NCI-H1048 (cell line): ENCODE results near the gene NDUFS4.
"Not testable (repeated sequence)": the region's sequence is repeated elsewhere in the genome, so short reads cannot be mapped to it uniquely, and the experiment has no call there.

Experiments used
- DNase-seq: peaks from one replicate; lab custom pipeline; 2025; lab: John Stamatoyannopoulos, UW

The NDUFS4 gene

DNA sequence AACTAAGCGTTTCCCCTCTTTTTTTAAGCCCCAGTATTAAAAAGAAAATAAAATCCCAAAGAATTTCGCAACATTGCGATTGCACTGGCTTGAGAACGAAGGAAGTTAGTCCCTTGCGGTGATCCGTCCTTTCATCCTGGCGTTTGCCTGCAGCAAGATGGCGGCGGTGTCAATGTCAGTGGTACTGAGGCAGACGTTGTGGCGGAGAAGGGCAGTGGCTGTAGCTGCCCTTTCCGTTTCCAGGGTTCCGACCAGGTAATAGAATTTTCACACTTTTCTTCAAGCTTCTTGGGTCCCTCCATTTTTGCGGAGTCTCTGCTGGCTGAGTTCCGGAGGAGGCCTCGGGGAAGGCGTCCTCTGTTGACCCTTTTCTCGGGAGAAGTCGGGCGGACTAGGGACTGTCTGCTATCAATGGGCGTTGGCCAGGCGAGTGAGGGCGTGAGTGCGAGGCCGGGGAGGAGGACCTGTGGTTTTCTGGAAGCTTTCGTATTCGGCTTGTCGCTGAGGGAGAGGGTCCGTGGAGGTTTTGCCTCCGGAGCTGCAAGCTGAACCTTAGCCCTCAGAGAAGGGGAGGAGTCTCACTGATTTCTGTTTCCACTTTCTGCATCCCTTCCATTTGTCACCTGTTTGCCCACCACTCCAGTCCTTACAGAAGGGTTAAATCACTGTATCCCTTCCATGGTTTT lies at the start of gene NDUFS4:
NDUFS4 (plus strand) TSS at position 134 of the 686 bp plus-strand sequence; CDS start at position 158, 24 bp downstream.
- peak; percentile 37 for DNase-seq

DNA sequence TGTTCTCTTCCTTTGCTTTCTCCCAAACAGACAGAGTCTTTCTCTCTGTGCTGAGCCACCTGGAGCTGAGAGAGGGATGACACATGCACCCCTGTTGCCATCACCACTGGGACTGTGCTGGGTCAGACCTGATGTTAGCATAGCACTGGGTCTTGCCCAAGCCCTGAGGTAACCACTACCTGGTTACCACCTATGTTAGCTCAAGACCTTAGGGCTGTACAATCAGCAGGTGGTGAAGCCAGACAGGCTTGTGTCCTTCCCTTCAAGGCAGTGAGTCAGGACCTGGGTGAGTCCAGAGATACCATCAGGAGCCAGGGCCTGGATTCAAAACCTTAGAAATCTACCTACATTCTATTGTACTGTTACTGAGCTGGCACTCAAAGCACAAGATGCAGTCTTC lies 47.9 kb upstream of the NDUFS4 start:
- DNase-seq = no peak

DNA sequence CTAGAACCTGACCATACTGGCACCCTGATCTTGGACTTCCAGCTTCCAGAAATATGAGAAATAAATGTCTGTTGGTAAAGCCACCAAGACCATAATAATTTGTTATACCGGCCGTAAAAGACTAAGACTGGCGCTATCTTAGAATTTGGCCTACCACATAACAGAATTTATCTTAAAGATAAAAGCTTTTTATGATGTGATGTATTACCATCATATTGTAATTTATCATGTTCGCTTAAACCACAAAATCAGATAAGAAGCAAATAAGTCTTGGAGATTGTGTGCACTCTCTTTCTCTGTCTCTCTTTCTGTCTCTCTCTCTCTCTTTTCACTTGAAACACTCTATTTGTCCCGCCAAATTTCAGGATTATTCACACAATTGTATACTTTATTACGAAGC lies 44.5 kb upstream of the NDUFS4 start:
- no peak for DNase-seq

DNA sequence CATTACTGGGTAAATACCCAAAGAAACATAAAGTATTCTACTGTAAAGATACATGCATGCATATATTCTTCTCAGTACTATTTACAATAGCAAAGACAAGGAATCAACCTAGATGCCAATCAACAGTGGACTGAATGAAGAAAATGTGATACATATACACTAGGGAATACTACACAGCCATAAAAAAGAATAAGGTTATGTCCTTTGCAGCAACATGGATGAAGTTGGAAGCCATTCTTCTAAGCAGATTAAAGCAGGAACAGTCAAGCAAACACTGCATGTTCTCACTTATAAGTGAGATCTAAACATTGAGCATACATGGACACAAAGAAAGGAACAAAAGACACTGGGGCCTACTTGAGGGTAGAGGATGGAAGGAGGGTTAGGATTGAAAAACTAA lies 39.6 kb upstream of the NDUFS4 start:
- no peak for DNase-seq

DNA sequence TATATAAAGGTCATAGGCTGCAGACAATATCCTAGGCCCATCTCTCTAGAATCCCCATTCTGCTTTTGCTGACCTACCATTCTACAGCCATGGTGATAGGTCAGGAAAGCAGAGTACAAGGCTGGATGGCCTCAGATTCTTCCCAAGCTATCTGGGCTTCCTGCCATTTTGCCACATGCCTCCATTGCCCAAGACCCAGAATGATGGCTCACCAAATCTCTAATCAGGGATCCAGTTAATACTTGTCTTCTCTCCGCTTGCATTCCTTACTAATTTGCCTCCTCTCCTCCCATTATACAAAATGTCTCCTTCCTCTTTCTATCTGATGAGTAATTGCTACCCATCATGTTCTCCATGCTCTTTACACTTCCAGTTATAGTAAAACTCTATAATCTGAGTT lies 22.7 kb upstream of the NDUFS4 start:
- DNase-seq = no peak

DNA sequence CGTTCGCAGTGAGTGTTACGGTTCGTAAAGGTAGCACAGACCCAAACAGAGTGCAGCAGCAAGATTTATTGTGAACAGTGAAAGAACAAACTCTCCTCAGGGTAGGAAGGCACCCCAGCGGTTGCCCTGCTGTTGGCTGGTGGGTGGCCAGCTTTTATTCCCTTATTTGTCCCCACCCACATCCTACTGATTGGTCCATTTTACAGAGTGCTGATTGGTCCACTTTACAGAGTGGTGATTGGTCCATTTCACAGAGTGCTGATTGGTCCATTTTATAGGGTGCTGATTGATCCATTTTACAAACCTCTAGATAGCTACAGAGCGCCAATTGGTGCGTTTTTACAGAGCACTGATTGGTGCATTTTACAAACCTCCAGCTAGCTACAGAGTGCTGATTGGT lies 19.7 kb upstream of the NDUFS4 start:
- DNase-seq = not testable (repeated sequence)

DNA sequence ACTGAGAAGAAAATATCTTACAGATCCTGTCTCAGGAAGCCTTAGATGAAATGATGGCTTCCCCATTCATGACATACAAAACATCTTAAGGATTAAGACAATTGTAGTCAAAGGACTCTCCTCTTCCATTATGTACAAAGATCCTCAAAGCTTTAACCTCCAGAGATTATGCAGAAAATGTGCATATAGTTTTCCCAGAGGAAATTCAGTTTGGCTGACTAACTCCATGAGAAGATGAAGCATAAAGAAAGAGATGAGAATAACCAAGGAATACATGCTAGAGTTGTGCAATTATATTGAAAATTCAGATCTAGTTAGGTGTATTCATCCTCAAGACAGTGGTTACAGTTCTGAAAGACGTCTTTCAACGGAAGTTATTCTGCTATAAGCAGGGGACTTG lies 18.6 kb upstream of the NDUFS4 start:
- no peak for DNase-seq

DNA sequence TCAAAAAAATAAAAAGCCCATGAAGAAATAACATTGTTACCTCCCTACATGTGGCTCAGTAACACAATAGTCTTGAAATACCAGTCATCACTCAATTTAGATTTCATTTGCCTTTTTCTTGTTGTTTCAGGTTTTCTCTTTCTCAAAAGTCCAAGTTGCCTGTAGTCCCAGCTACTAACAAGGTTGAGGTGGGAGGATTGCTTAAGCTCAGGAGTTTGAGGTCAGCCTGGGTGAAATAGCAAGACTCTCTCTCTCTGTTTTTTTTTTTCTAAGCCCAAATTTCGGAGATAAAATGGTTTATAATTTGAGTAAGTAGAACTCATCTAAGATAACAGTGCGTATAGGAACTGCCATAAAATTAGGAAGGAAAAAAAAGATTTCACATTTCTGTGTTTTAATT lies 17.5 kb upstream of the NDUFS4 start:
- no peak for DNase-seq

DNA sequence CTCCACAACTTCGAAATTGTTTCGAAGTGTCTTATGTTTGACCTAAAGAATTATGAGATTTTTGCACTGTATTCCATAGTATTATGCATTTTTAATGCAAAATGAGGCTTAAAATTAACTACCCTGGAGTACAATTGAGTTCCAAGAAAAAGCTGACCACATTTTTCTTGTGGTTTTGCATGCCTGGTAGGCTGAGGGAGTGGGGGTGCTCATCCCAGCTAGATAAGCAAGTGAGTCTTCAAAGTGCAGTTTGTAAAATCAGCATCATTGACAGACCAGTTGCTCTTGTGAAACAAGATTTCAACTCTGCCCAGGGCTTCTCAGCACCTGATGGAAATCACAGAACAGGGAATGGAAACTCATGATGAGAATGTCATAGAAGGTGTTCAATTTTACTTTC lies 17.0 kb upstream of the NDUFS4 start:
- no peak for DNase-seq

DNA sequence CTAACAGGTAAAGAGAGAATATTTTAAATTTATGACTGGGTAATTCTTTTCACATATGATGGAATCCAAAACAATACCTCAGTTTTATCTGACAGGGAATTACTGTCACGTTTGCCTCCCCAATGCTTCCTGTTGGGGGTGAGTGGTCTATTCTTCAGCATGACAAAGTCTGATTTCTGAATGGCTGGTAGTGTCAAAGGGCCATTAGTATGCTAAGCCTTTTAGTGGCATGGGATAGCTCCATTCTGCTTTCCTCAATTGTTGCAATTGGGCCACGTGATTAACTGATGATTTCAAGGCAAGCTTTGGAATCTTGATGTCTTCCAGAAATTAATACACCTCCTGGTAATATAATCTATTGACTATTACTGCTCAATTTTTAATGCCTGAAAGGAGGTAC lies 14.7 kb upstream of the NDUFS4 start:
- DNase-seq = no peak

DNA sequence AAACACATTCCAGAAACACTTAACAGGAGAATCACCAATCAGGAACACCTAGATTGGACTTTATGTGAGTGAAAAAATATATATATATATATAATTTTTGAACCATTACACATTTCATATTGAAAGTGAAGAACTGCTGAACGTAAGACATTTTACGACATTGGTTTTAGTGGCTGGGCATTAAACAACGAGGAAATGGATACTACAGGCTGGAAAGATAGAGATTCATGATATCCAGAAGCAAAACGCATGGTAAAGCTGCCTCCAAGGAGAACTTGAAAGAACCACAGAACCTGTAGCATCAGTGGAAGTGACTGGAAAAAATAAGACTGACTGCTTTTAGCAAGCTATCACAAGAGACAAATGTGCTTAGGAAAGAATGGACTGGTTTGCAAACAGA lies 13.2 kb upstream of the NDUFS4 start:
- DNase-seq = no peak

DNA sequence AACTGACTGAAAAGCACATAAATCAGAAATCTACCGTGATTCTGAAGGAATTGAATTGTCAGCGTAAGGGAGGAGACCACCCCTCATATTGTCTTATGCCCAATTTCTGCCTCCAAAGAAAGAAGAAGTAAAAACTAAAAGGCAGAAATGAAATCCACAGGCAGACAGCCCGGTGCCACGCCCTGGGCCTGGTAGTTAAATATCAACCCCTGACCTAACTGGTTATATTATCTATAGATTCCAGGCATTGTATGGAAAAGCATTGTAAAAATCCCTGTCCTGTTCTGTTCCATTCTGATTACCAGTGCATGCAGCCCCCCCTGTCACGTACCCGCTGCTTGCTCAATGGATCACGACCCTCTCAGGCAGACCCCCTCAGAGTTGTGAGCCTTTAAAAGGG lies 11.9 kb upstream of the NDUFS4 start:
- not testable (repeated sequence) for DNase-seq

DNA sequence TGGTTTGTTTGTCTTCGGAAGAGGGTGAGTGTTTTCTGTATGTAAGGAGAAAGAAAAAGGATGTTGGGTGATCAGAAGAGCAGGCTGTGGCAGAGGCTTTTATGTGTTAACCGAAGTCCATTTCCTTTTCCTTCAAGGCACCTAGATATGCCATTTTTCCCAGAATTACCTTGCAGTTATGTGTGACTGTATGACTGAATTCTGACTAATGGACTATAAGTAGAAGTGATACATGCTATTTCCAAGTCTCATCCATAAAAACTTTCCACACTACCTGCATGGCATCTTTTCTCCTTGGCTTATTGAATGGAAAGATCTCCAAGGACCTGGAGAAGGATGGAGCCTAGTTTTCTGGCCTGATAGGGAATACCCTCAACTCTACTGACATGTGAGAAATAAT lies 10.6 kb upstream of the NDUFS4 start:
- DNase-seq = no peak

DNA sequence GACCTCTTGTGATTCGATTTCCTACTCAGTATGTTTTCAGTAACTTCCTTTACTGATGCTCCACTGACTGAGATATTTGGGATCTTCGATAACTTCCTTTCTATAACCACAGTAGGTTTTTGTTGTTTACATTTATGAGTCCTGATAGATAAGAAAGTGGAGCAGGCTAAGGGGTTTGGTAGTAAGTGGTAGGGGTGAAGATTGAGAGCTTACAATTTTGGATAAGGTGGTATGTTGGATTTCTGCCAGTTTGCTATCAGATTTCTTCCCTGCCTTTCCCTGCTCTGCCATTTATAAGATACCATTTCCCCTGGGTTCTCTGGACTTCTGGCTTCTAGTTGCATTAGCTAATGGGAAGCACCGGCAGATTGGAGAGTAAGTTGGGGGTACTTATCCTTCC lies 7.9 kb upstream of the NDUFS4 start:
- no peak for DNase-seq

DNA sequence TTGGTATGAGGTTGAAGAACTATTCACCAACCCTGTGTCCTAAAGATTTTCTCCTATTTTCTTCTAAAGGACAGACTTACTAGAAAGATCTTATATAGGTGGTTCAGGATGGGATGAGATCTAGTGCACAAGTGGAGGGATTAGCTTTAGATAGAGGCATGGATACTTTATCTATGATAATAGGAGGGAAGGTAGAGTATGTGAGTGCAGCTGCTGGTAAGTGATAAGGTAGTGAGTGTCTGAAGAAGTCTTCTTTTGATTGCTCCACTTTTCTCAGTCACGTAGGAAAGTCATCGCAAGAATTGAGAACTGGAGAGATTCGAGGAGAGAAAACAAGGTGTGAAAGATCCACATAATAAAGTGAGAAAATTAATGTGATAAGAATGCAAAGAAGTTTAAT lies 6.0 kb upstream of the NDUFS4 start:
- DNase-seq = no peak

DNA sequence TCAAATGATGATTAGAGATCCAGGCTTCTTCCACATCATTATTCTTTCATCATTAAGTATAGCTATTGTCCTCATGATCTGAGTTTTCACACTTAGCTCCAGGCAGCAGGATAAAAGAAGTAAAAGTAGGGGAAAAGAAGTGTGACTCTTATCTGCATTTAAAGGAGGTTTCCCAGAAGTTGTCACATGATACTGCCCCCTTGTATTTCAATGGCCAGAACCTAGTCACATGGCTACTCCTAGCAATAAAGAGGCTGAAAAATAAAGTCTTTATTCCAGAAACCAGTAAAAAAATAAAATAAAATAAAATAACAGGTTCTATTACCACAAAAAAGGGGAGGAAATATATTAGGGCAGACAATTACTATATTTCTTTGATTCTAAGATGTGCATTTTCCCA lies 5.3 kb upstream of the NDUFS4 start:
- no peak for DNase-seq

DNA sequence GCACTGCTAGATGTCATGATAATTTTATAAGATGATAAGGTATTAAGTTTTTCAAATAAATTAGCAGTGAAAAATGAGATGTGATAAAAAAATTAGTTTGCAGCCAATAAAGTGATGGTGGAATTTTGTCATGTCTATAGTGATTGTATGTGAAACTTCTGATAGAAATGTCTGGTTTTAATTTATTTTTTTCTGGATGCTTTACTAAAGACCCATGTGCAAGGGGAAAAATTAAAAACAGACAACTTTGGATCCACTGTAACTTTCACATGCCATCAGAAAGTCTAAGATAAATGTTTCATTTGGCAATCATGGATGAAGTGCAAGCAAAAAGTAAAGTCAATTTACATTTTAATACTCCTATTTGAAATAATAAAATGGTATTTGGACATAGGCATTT lies 4.4 kb upstream of the NDUFS4 start:
- no peak for DNase-seq

DNA sequence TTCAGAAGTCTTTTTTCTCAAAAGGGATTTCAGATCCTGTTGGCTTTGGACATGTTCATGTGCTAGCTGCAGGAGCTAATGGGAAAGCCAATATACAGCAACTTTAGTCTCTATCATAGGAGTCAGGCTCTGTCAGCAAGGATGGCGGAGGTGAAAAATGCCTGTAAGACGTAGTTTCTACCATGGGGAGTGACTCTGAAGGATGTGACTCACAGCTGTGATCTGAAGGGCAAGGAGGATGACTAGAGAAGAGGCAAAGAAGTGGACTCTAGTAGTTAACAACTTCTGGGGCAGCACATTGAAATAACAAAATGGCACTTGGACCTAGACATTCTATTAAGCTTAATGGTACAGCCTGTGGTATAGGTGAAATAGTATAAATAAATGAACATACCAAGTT lies 3.1 kb upstream of the NDUFS4 start:
- no peak for DNase-seq

DNA sequence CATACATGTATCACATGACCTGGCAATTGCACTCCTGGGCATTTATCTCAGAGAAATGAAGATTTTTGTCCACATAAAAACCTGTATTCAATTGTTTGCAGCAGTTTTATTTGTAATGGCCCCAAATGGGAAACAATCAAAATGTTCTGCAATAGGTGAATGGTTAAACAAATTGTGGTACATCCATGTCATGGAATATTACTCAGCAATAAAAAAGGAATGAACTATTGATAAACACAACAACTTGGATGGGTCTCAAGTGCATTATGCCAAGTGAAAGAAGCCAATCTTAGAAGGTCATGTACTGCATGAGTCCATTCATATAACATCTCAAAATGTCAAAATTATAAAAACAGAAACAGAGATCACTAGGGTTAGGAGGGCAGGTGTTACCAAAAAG lies 1.5 kb upstream of the NDUFS4 start:
- DNase-seq = no peak

DNA sequence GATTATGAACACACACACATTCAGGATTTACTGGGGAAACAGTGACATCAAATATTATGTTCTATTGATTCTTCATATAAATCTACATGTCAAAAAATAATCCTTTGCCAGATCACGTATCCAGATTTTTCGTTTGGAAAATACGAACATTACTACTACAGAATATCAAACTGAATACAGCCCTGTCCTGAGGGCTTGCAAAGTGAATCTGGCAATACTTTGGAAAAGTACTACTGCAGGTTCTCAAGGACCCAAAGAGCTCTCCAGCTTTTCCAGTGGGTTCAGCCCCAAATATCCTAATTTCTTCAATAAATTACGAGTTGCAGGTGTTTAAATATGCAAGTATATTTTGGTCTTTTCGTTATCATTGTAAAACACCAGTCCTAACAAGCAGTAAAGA lies 411 bp upstream of the NDUFS4 start:
- no peak for DNase-seq

DNA sequence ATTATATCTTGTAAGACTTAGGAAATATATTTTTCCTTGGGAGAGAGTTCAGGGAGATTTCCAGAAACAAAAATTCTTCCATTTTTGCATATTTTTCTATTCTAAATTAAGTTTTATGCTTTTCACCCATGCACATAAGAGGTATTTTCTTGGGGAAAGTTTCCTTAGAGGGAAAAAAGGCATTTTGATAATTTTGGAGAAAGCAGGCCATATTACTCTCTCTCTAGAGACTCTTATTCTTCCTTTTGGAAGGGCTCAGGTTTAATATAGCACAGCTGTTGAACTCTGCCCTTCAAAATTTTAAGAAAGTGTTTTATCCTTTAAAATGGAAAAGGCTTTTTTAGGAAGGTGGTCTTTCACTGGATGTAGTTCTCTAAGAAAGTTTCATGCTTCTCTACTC lies 8.0 kb downstream of the NDUFS4 start:
- DNase-seq = no peak

DNA sequence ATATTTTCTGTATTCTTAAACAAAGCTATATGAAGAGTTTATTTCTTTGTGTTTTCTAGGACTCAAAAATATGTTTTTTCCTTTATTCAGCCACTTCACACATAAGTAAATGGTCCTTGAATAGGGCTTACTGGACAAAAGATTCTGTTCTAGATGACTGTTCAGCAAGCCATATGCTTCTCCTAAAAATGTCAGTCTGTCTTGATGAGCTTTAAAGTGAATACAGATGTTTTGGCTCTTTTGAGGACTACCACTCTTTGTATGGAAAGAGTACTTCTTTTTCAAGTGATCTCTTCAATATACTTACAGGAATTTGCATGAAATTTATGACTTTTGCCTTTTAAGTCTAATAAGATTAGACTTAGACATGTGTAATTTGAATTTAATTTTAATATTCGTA lies 8.4 kb downstream of the NDUFS4 start:
- DNase-seq = no peak

DNA sequence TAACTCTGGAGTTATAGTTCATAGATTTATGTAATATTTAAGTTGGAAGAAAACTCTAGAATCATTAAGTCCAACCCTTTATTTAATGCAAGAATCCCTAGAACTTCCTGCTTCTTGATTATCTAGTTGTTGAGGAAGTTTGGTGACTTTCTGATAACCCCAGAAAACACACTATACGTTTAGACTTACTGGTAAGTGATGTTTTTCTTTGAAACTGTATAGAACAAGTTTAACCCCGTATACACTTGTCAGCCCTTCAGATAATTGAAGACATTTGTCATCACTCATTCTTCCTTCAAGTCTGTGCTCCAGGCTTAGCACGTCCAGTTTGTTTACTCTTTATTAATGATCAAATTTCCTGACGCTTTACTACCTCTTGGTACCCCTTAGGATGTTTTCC lies 9.0 kb downstream of the NDUFS4 start:
- DNase-seq = no peak

DNA sequence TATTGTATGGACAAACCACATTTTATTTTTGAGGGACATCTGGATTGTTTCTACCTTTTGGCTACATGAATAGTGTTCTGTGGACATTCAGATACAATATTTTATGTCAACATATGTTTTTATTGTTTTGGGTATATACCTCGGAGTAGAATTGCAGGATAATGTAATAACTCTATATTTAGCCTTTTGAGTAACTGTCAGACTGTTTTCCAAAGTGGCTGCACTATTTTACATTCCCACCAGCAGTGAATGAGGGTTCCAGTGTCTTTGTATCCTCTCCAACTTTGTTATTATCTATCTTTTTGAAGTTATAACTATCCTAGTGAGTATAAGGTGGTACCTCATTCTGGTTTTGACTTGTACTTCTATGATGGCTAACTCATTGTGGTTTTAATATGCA lies 11.0 kb downstream of the NDUFS4 start:
- DNase-seq = no peak

DNA sequence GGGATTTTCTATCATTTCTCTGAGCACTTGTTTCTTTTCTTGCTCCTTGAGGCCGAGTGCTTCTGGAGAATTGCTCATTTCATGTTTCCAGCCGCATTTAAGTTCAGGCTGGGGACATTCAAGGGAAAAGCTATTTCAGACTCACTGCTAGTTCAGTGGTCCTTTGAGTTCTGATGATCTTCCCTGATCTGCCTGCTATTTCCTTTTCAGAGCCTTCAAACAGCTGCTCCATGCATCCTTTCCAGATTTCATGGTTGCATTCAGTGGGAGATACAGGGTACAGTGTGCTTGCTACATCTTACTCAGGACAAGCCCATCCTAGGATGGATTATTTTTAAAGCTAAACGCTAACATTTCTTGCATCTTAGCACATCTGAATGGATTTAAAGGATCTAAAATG lies 14.7 kb downstream of the NDUFS4 start:
- no peak for DNase-seq
